ENCODE results near the gene PFKFB1. TPM values are rescaled to one million over a fixed set of nuclear protein-coding genes. Genes with fewer than 3 reads are reported as not detected.

The PFKFB1 gene
- total and polyA plus RNA-seq, 2 of the 13 experiments (the other 11 are each of a cell fraction or from before 2014, with no cell fraction given), result 1.5 to 2.9 TPM

DNA sequence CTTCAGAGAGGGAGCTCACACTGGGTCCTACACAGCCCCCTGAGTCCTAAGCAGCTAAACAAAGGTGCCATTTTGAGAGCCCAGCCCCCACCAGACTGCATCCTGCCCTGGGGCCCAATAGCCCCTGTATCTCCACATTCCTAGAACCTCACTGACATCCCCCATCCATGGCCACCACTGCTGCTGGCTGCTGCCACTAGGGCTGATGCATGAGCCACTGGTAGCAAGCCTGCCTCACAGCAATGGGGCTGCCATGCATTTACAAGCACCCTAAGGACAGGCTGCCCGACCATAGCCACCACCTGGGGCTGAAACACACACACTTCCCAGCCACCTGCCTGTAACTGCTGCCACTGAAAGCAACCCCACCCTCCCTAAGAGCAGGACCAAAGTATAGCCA is 99.8 kb downstream of the PFKFB1 start (continued):
- TF ChIP-seq ISL2 (CRISPR knock-in tag; IDR thresholded peaks at IDR 0.05), result no peak

DNA sequence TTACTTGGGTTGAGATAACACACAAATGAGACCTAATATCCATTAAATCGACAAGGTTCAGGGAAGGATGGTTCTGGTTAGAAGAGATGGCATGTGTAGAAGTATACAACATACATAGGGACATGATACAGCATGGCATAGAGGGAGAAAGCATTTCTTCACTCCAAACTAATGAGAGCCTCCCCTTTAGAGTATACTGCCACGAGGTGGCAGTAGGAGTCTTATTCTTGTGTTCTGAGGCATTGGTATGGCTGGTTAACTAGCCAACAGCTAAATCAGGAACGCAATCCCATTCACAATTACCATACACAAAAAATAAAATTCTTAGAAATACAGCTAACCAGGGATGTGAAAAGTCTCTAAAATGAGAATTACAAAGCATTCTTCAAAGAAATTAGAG is 102.4 kb downstream of the PFKFB1 start:
- ATAC-seq (peak; percentile 69), DNase-seq (ENCODE audit: low spot score) (peak; percentile 21), FAIRE-seq (peak; percentile 67)
- ChIA-PET CTCF (ENCODE audit: low intra/inter-chr PET ratio, low total read pairs) (interaction anchor here (1.4 to 2.1 kb wide), 2 partner anchors 120 to 166 kb away, joined by 6 to 17 read pairs; no protein-coding TSS in a partner anchor), POLR2A (interaction anchor here (1.1 kb wide), 1 partner anchor 252 kb away, joined by 4 read pairs; no protein-coding TSS in a partner anchor)
- intact Hi-C loops (cut with micrococcal nuclease; ENCODE audit: unreplicated experiment) (loop anchor here (2.0 kb wide), 1 partner anchor 119 kb away; no protein-coding TSS in a partner anchor), in situ Hi-C loops (cut with HindIII; ENCODE audit: extremely low pct_ligation_motif_present, low pct_unique_long_range_greater_than_20kb) (no loop called here)
- no peak overlapping the region for H2AFZ ChIP-seq (ENCODE audit: low read length)
- H3K79me2 ChIP-seq (ENCODE audit: insufficient read depth, low read length), result no peaks in the 10 kb centered on the region
- H3K27me3 ChIP-seq (ENCODE audit: control insufficient read depth in 1 of 2, insufficient read depth in 2 of 2, low read length in 2 of 2), result no peaks in the 10 kb centered on the region
- no peaks in the 10 kb centered on the region for H3K9me3 ChIP-seq (ENCODE audit: low read length)
- H4K20me1 ChIP-seq (ENCODE audit: insufficient read depth, low read length), result no peaks in the 10 kb centered on the region
- 18% methylated on average over 3 of the region's 3 CpGs for WGBS (ENCODE audit: low lambda C conversion rate)
- BruUV-seq (replicated peaks), result no TSS peak
- no peaks in the 10 kb centered on the region for H3K4me1 ChIP-seq (ENCODE audit: insufficient read depth, low read length)
- no peak overlapping the region for H3K4me3 ChIP-seq (replicated peaks in 1 of 3; ENCODE audit: insufficient read depth in 1 of 3, low read depth in 2 of 3, low read length in 3 of 3)
- TF ChIP-seq NR1H2 (CRISPR knock-in tag; IDR thresholded peaks at IDR 0.05; ENCODE audit: borderline replicate concordance, low read depth) (no peak), STAG1 (CRISPR knock-in tag; IDR thresholded peaks at IDR 0.05) (peak; percentile 77), RAD21 (CRISPR knock-in tag; IDR thresholded peaks at IDR 0.05) (peak; percentile 63; the same call in 1 of the 2 replicates), NR3C1 (CRISPR knock-in tag; IDR thresholded peaks at IDR 0.05) (no peak), SMC3 (IDR thresholded peaks at IDR 0.05; ENCODE audit: low read length) (peak; percentile 60; the same call in 1 of the 2 replicates), JUND (CRISPR knock-in tag; IDR thresholded peaks at IDR 0.05) (no peak), MIXL1 (CRISPR knock-in tag; IDR thresholded peaks at IDR 0.05) (no peak)
- TF ChIP-seq, protein P1, sequence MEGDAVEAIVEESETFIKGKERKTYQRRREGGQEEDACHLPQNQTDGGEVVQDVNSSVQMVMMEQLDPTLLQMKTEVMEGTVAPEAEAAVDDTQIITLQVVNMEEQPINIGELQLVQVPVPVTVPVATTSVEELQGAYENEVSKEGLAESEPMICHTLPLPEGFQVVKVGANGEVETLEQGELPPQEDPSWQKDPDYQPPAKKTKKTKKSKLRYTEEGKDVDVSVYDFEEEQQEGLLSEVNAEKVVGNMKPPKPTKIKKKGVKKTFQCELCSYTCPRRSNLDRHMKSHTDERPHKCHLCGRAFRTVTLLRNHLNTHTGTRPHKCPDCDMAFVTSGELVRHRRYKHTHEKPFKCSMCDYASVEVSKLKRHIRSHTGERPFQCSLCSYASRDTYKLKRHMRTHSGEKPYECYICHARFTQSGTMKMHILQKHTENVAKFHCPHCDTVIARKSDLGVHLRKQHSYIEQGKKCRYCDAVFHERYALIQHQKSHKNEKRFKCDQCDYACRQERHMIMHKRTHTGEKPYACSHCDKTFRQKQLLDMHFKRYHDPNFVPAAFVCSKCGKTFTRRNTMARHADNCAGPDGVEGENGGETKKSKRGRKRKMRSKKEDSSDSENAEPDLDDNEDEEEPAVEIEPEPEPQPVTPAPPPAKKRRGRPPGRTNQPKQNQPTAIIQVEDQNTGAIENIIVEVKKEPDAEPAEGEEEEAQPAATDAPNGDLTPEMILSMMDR (CRISPR knock-in tag; IDR thresholded peaks at IDR 0.05), result peak; percentile 65
- TF ChIP-seq, protein P2, sequence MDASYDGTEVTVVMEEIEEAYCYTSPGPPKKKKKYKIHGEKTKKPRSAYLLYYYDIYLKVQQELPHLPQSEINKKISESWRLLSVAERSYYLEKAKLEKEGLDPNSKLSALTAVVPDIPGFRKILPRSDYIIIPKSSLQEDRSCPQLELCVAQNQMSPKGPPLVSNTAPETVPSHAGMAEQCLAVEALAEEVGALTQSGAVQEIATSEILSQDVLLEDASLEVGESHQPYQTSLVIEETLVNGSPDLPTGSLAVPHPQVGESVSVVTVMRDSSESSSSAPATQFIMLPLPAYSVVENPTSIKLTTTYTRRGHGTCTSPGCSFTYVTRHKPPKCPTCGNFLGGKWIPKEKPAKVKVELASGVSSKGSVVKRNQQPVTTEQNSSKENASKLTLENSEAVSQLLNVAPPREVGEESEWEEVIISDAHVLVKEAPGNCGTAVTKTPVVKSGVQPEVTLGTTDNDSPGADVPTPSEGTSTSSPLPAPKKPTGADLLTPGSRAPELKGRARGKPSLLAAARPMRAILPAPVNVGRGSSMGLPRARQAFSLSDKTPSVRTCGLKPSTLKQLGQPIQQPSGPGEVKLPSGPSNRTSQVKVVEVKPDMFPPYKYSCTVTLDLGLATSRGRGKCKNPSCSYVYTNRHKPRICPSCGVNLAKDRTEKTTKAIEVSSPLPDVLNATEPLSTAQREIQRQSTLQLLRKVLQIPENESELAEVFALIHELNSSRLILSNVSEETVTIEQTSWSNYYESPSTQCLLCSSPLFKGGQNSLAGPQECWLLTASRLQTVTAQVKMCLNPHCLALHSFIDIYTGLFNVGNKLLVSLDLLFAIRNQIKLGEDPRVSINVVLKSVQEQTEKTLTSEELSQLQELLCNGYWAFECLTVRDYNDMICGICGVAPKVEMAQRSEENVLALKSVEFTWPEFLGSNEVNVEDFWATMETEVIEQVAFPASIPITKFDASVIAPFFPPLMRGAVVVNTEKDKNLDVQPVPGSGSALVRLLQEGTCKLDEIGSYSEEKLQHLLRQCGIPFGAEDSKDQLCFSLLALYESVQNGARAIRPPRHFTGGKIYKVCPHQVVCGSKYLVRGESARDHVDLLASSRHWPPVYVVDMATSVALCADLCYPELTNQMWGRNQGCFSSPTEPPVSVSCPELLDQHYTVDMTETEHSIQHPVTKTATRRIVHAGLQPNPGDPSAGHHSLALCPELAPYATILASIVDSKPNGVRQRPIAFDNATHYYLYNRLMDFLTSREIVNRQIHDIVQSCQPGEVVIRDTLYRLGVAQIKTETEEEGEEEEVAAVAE (CRISPR knock-in tag; IDR thresholded peaks at IDR 0.05; ENCODE audit: borderline replicate concordance), result no peak
- no peak overlapping the region for H3K27ac ChIP-seq (ENCODE audit: extremely low read length, insufficient read depth, low read length)
- H3K36me3 ChIP-seq (replicated peaks in 1 of 2; ENCODE audit: control insufficient read depth in 1 of 2, insufficient read depth in 2 of 2, low read length in 2 of 2), result no peaks in the 10 kb centered on the region
- no peak overlapping the region for H3K4me2 ChIP-seq (ENCODE audit: low read depth, low read length)
- H3K9ac ChIP-seq (ENCODE audit: insufficient read depth, low read depth, low read length), result no peak overlapping the region

Data from HepG2 (cell line).